WTC11 (cell line): Measurements from ENCODE around the gene CACHD1. TPM values are rescaled to one million over a fixed set of nuclear protein-coding genes. Genes with fewer than 3 reads are reported as not detected.
A peak's percentile ranks its signal among the peaks of the same experiment; 100 is the strongest.

Experiments
- ATAC-seq: fragments of 200-7000 bp; cut with Tn5 transposase; 2 replicates; pipeline ENCODE4 v1.10.0; 2021; ENCODE audit warnings: mild to moderate bottlenecking, moderate library complexity
- CTCF ChIA-PET: fragments of 300-600 bp; sonication (Branson Sonifier 250); formaldehyde crosslinking; loops from one replicate; lab custom pipeline; 2021; ENCODE audit warnings: antibody characterized with exemption; lab: Charles Lee
- POLR2A ChIA-PET: fragments of 350-600 bp; sonication (Branson Sonifier 250); formaldehyde crosslinking; loops from one replicate; lab custom pipeline; 2021; ENCODE audit warnings: antibody characterized with exemption; lab: Charles Lee
- DNase-seq: peaks from one replicate; pipeline ENCODE4 v3.0.0; 2021; ENCODE audit warnings: low spot score
- H3K27ac Mint-ChIP-seq: 2 replicates; pipeline ENCODE4 v1.8.0; 2021; ENCODE audit warnings: mixed read lengths
- H3K27me3 Mint-ChIP-seq: 2 replicates; pipeline ENCODE4 v1.8.0; 2021; ENCODE audit warnings: low read depth, mild to moderate bottlenecking, moderate library complexity, mixed read lengths
- H3K36me3 Mint-ChIP-seq: 2 replicates; pipeline ENCODE4 v1.8.0; 2021; ENCODE audit warnings: mixed read lengths
- H3K4me1 Mint-ChIP-seq: 2 replicates; pipeline ENCODE4 v1.8.0; 2022; ENCODE audit warnings: mixed read lengths
- H3K4me3 Mint-ChIP-seq: 2 replicates; pipeline ENCODE4 v1.8.0; 2021; ENCODE audit warnings: mild to moderate bottlenecking, moderate library complexity, mixed read lengths
- H3K9me3 Mint-ChIP-seq: 2 replicates; pipeline ENCODE4 v1.8.0; 2021; ENCODE audit warnings: mixed read lengths
- ATF1 ChIP-seq: sonication (generic); formaldehyde crosslinking; IDR thresholded peaks from 2 replicates; pipeline ENCODE4 v1.8.1; 2023; ENCODE audit warnings: mild to moderate bottlenecking, moderate library complexity, missing genetic modification reagents
- CREM ChIP-seq: sonication (generic); formaldehyde crosslinking; IDR thresholded peaks from 2 replicates; pipeline ENCODE4 v1.8.1; 2022; ENCODE audit warnings: mild to moderate bottlenecking, missing genetic modification reagents, moderate library complexity
- EMX1 ChIP-seq: fragments of 250-450 bp; sonication (Bioruptor Pico); IDR thresholded peaks from 2 replicates; pipeline ENCODE4 v1.8.0; 2021; ENCODE audit warnings: mild to moderate bottlenecking
- FOXJ3 ChIP-seq: sonication (generic); formaldehyde crosslinking; IDR thresholded peaks from 2 replicates; pipeline ENCODE4 v1.9.0; 2021; ENCODE audit warnings: missing genetic modification reagents, mild to moderate bottlenecking, borderline replicate concordance
- JUN ChIP-seq: sonication (generic); formaldehyde crosslinking; IDR thresholded peaks from 2 replicates; pipeline ENCODE4 v1.8.0; 2023; ENCODE audit warnings: mild to moderate bottlenecking, missing genetic modification reagents
- NFATC4 ChIP-seq: fragments of 250-450 bp; sonication (Bioruptor Pico); IDR thresholded peaks from 2 replicates; pipeline ENCODE4 v1.9.0; 2021; ENCODE audit warnings: mild to moderate bottlenecking
- NFE2L1 ChIP-seq: sonication (generic); formaldehyde crosslinking; IDR thresholded peaks from 2 replicates; pipeline ENCODE4 v1.8.1; 2023; ENCODE audit warnings: missing genetic modification reagents
- NR3C1 ChIP-seq: sonication (generic); formaldehyde crosslinking; conservative IDR thresholded peaks from 2 replicates; pipeline ENCODE4 v1.8.1; 2023; ENCODE audit warnings: low read depth, mild to moderate bottlenecking, missing genetic modification reagents
- PRRX2 ChIP-seq: fragments of 250-450 bp; sonication (Bioruptor Pico); IDR thresholded peaks from 2 replicates; pipeline ENCODE4 v1.8.0; 2021; ENCODE audit warnings: mild to moderate bottlenecking
- SMAD3 ChIP-seq: sonication (generic); formaldehyde crosslinking; IDR thresholded peaks from 2 replicates; pipeline ENCODE4 v1.8.0; 2022; ENCODE audit warnings: missing genetic modification reagents, mild to moderate bottlenecking, borderline replicate concordance
- SOX15 ChIP-seq: fragments of 250-450 bp; sonication (Bioruptor Pico); IDR thresholded peaks from 2 replicates; pipeline ENCODE4 v1.9.0; 2021; ENCODE audit warnings: mild to moderate bottlenecking
- TEAD1 ChIP-seq: sonication (generic); formaldehyde crosslinking; IDR thresholded peaks from 2 replicates; pipeline ENCODE4 v1.8.0; 2022; ENCODE audit warnings: mild to moderate bottlenecking, missing genetic modification reagents
- TP53 ChIP-seq: sonication (generic); formaldehyde crosslinking; IDR thresholded peaks from 2 replicates; pipeline ENCODE4 v1.8.1; 2023; ENCODE audit warnings: mild to moderate bottlenecking, missing genetic modification reagents
- ZNF138 ChIP-seq: sonication (generic); formaldehyde crosslinking; conservative IDR thresholded peaks from 2 replicates; pipeline ENCODE4 v1.8.1; 2022; ENCODE audit warnings: mild to moderate bottlenecking, moderate library complexity, missing genetic modification reagents
- total RNA-seq: library from RNA; stranded (reverse); gene quantifications from 3 replicates; pipeline ENCODE4 v1.2.3, GENCODE V29; 2021
- TF ChIP-seq, protein P1 (sequence below): sonication (generic); formaldehyde crosslinking; IDR thresholded peaks from 2 replicates; pipeline ENCODE4 v1.8.1; 2023; ENCODE audit warnings: mild to moderate bottlenecking, missing genetic modification reagents, moderate library complexity
- TF ChIP-seq, protein P2 (sequence below): sonication (generic); formaldehyde crosslinking; IDR thresholded peaks from 2 replicates; pipeline ENCODE4 v1.8.0; 2023; ENCODE audit warnings: missing genetic modification reagents
- TF ChIP-seq, protein P3 (sequence below): sonication (generic); formaldehyde crosslinking; conservative IDR thresholded peaks from 2 replicates; pipeline ENCODE4 v1.8.1; 2023; ENCODE audit warnings: mild to moderate bottlenecking, low read depth, missing genetic modification reagents, moderate library complexity
- TF ChIP-seq, protein P4 (sequence below): fragments of 250-450 bp; sonication (Bioruptor Pico); IDR thresholded peaks from 2 replicates; pipeline ENCODE4 v1.9.0; 2021; ENCODE audit warnings: mild to moderate bottlenecking, borderline replicate concordance
- TF ChIP-seq, protein P5 (sequence below): sonication (generic); formaldehyde crosslinking; IDR thresholded peaks from 2 replicates; pipeline ENCODE4 v1.8.1; 2023; ENCODE audit warnings: mild to moderate bottlenecking, missing genetic modification reagents, borderline replicate concordance
- TF ChIP-seq, protein P6 (sequence below): fragments of 250-450 bp; sonication (Bioruptor Pico); IDR thresholded peaks from 2 replicates; pipeline ENCODE4 v1.9.0; 2021; ENCODE audit warnings: moderate library complexity, mild to moderate bottlenecking, inconsistent platforms, borderline replicate concordance

The CACHD1 gene
- total RNA-seq, 1 experiment from 2014 or later: 26.3 TPM

DNA sequence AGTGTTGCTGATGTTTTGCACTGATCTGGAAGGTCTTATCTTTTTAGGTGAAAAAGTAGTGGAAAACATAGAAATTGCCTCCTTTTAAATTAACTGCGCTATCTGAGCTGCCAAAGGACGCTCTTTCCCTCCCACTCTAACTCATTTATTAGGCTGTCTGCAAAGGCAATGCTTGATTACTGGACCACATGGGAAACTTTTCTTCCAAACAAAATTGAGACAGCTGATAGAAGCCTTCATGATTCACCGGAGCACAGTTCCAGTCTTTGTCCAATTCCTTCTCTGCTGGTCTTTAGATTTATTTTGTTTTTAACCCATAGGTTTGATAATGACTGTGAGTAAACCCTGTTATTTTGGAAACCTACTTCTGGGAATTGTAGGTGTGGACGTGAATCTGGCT lies 181.9 kb downstream of the CACHD1 start (continued):
- TF ChIP-seq, protein P1, sequence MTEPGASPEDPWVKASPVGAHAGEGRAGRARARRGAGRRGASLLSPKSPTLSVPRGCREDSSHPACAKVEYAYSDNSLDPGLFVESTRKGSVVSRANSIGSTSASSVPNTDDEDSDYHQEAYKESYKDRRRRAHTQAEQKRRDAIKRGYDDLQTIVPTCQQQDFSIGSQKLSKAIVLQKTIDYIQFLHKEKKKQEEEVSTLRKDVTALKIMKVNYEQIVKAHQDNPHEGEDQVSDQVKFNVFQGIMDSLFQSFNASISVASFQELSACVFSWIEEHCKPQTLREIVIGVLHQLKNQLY (CRISPR knock-in tag): no peak
- TF ChIP-seq NFE2L1 (CRISPR knock-in tag) (no peak), ATF1 (no peak)
- TF ChIP-seq, protein P2, sequence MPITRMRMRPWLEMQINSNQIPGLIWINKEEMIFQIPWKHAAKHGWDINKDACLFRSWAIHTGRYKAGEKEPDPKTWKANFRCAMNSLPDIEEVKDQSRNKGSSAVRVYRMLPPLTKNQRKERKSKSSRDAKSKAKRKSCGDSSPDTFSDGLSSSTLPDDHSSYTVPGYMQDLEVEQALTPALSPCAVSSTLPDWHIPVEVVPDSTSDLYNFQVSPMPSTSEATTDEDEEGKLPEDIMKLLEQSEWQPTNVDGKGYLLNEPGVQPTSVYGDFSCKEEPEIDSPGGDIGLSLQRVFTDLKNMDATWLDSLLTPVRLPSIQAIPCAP: no peak
- TF ChIP-seq, protein P3, sequence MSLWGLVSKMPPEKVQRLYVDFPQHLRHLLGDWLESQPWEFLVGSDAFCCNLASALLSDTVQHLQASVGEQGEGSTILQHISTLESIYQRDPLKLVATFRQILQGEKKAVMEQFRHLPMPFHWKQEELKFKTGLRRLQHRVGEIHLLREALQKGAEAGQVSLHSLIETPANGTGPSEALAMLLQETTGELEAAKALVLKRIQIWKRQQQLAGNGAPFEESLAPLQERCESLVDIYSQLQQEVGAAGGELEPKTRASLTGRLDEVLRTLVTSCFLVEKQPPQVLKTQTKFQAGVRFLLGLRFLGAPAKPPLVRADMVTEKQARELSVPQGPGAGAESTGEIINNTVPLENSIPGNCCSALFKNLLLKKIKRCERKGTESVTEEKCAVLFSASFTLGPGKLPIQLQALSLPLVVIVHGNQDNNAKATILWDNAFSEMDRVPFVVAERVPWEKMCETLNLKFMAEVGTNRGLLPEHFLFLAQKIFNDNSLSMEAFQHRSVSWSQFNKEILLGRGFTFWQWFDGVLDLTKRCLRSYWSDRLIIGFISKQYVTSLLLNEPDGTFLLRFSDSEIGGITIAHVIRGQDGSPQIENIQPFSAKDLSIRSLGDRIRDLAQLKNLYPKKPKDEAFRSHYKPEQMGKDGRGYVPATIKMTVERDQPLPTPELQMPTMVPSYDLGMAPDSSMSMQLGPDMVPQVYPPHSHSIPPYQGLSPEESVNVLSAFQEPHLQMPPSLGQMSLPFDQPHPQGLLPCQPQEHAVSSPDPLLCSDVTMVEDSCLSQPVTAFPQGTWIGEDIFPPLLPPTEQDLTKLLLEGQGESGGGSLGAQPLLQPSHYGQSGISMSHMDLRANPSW (CRISPR knock-in tag): no peak
- TF ChIP-seq, all 79 proteins: peak for 0

DNA sequence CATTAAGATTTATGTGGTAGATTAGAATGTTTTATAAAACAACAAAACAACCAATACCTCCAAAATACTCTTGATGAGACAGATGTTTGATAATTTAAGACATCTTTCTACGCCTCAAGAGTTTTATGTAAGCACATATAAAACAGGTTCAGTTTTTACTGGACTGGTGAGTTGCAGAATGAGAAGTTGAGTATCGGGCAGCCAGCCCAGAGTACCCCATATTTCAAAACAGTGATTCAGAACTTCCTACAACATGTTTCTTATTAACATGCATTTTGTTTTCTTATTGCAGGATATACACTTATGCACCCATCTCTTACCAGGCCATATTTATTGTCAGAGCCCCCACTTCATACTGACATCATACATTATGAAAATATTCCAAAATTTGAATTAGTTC lies 183.5 kb downstream of the CACHD1 start:
- Mint-ChIP-seq H3K27me3 (no peaks in the 10 kb centered on the region), H3K9me3 (no peaks in the 10 kb centered on the region), H3K4me3 (no peak overlapping the region), H3K27ac (no peak overlapping the region), H3K36me3 (peaks cover 52% of the 10 kb centered on the region), H3K4me1 (peaks cover 6% of the 10 kb centered on the region; the same call in 1 of the 2 replicates)
- POLR2A ChIA-PET: interaction anchor here (0.6 kb wide), 1 partner anchor 60 kb away, joined by 6 read pairs; no protein-coding TSS in a partner anchor
- ATAC-seq: no peak
- no peak for DNase-seq
- TF ChIP-seq PRRX2 (CRISPR knock-in tag): no peak
- no peak for TF ChIP-seq ZNF138 (CRISPR knock-in tag)
- no peak for TF ChIP-seq TP53 (CRISPR knock-in tag)
- no peak for TF ChIP-seq SMAD3 (CRISPR knock-in tag)
- CTCF ChIA-PET: no interaction called here

DNA sequence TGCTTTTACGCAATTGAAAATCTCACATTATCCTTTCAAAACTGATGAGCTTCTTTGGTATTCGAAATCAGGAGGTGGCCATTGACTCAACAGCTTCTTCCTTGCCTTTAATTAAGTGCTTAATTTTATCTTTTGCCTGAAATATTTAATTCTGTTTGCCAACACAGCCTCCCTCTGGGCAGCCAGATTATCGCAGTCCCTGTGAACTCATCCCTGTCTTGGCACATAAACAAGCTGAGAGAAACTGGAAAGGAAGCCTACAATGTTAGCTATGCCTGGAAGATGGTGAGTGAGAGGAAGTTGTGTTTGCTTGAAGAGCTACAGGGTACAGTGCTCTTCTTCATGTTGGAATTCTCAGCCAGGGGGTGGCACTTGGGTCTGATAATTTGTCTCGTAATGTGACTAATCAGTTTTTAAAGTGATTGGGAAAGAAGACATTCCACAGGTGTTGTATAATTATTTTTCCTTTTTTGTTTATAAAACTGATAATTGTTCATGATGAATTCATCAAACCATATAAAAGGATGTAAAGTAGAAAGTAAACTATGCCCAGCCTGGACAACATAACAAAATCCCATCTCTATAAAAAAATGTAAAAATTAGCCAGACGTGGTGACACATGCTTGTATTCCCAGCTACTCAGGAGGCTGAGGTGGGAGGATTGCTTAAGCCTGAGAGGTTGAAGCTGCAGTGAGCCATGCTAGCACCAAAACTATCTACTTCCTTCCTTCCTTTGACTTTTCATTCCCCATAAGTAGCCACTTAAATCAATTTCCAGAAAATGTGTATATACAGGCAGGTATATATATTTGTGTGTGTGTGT lies 184.8 kb downstream of the CACHD1 start:
- no peak for ATAC-seq
- CTCF ChIA-PET: interaction anchor here (1.0 to 1.2 kb wide), 3 partner anchors 9 to 386 kb away, joined by 3 to 4 read pairs (median 4); no protein-coding TSS in a partner anchor
- TF ChIP-seq, protein P4, sequence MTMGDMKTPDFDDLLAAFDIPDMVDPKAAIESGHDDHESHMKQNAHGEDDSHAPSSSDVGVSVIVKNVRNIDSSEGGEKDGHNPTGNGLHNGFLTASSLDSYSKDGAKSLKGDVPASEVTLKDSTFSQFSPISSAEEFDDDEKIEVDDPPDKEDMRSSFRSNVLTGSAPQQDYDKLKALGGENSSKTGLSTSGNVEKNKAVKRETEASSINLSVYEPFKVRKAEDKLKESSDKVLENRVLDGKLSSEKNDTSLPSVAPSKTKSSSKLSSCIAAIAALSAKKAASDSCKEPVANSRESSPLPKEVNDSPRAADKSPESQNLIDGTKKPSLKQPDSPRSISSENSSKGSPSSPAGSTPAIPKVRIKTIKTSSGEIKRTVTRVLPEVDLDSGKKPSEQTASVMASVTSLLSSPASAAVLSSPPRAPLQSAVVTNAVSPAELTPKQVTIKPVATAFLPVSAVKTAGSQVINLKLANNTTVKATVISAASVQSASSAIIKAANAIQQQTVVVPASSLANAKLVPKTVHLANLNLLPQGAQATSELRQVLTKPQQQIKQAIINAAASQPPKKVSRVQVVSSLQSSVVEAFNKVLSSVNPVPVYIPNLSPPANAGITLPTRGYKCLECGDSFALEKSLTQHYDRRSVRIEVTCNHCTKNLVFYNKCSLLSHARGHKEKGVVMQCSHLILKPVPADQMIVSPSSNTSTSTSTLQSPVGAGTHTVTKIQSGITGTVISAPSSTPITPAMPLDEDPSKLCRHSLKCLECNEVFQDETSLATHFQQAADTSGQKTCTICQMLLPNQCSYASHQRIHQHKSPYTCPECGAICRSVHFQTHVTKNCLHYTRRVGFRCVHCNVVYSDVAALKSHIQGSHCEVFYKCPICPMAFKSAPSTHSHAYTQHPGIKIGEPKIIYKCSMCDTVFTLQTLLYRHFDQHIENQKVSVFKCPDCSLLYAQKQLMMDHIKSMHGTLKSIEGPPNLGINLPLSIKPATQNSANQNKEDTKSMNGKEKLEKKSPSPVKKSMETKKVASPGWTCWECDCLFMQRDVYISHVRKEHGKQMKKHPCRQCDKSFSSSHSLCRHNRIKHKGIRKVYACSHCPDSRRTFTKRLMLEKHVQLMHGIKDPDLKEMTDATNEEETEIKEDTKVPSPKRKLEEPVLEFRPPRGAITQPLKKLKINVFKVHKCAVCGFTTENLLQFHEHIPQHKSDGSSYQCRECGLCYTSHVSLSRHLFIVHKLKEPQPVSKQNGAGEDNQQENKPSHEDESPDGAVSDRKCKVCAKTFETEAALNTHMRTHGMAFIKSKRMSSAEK: no peak
- TF ChIP-seq SOX15 (CRISPR knock-in tag) (no peak), CREM (CRISPR knock-in tag) (no peak), TEAD1 (no peak), NFATC4 (CRISPR knock-in tag) (no peak), EMX1 (no peak), NR3C1 (CRISPR knock-in tag) (no peak), JUN (CRISPR knock-in tag) (no peak), FOXJ3 (CRISPR knock-in tag) (no peak)
- TF ChIP-seq, protein P5, sequence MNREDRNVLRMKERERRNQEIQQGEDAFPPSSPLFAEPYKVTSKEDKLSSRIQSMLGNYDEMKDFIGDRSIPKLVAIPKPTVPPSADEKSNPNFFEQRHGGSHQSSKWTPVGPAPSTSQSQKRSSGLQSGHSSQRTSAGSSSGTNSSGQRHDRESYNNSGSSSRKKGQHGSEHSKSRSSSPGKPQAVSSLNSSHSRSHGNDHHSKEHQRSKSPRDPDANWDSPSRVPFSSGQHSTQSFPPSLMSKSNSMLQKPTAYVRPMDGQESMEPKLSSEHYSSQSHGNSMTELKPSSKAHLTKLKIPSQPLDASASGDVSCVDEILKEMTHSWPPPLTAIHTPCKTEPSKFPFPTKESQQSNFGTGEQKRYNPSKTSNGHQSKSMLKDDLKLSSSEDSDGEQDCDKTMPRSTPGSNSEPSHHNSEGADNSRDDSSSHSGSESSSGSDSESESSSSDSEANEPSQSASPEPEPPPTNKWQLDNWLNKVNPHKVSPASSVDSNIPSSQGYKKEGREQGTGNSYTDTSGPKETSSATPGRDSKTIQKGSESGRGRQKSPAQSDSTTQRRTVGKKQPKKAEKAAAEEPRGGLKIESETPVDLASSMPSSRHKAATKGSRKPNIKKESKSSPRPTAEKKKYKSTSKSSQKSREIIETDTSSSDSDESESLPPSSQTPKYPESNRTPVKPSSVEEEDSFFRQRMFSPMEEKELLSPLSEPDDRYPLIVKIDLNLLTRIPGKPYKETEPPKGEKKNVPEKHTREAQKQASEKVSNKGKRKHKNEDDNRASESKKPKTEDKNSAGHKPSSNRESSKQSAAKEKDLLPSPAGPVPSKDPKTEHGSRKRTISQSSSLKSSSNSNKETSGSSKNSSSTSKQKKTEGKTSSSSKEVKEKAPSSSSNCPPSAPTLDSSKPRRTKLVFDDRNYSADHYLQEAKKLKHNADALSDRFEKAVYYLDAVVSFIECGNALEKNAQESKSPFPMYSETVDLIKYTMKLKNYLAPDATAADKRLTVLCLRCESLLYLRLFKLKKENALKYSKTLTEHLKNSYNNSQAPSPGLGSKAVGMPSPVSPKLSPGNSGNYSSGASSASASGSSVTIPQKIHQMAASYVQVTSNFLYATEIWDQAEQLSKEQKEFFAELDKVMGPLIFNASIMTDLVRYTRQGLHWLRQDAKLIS (CRISPR knock-in tag): no peak
- TF ChIP-seq, protein P6, sequence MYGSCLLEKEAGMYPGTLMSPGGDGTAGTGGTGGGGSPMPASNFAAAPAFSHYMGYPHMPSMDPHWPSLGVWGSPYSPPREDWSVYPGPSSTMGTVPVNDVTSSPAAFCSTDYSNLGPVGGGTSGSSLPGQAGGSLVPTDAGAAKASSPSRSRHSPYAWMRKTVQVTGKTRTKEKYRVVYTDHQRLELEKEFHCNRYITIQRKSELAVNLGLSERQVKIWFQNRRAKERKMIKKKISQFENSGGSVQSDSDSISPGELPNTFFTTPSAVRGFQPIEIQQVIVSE (CRISPR knock-in tag): no peak

More for the DNA sequence above, 184.8 kb downstream of the CACHD1 start:
- DNase-seq: no peak
- Mint-ChIP-seq H3K4me3 (no peak overlapping the region), H3K36me3 (peaks cover 57% of the 10 kb centered on the region), H3K27ac (peak overlapping the region; percentile 23; the same call in 1 of the 2 replicates), H3K4me1 (peaks cover 6% of the 10 kb centered on the region; the same call in 1 of the 2 replicates), H3K9me3 (no peaks in the 10 kb centered on the region), H3K27me3 (no peaks in the 10 kb centered on the region)
- POLR2A ChIA-PET: no interaction called here
